A549 (cell line): ENCODE measurements around the gene ZNF607. TPM values are rescaled to one million over a fixed set of nuclear protein-coding genes. Genes with fewer than 3 reads are reported as not detected.

Experiments used
- ATAC-seq, 2 experiments: fragments of 200-7000 bp in 1 of 2; fragments of >200 bp in 1 of 2; cut with Nextera tagmentation in 1 of 2; cut with Tn5 transposase in 1 of 2; 3 replicates each; pipeline versions ENCODE4 v1.8.0 to v1.9.1; 2018 to 2020; ENCODE audit warnings: mild to moderate bottlenecking in 1 of 2, moderate library complexity in 1 of 2
- CTCF ChIA-PET: fragments of 300-600 bp; sonication (Branson Sonifier 250); formaldehyde crosslinking; extraction: SDS; loops from one replicate; lab custom pipeline; 2021; ENCODE audit warnings: antibody characterized with exemption, inconsistent platforms; lab: Yijun Ruan, JAX
- POLR2A ChIA-PET: fragments of 350-600 bp; formaldehyde crosslinking; extraction: SDS; loops from one replicate; lab custom pipeline; 2021; ENCODE audit warnings: antibody characterized with exemption, inconsistent platforms; lab: Yijun Ruan, JAX
- DNase-seq, 2 experiments: peaks; one replicate each; pipeline versions ENCODE4 v3.0.0 to v3.0.0-alpha.2; 2011 to 2016; ENCODE audit warnings: low read depth in 1 of 2, low spot score in 1 of 2
- FAIRE-seq: peaks from 2 replicates; lab custom pipeline; 2011; peaks lifted over from hg19 to GRCh38; lab: Jason Lieb, UNC
- H3K27ac ChIP-seq, 2 experiments: fragments of >200 bp; sonication (Bioruptor Twin); formaldehyde crosslinking; 3 replicates each; pipeline ENCODE4 v1.5.1; 2016 to 2017
- H3K4me1 ChIP-seq: fragments of >200 bp; sonication (Bioruptor Twin); formaldehyde crosslinking; 3 replicates; pipeline ENCODE4 v1.6.1; 2016
- H3K4me2 ChIP-seq: fragments of >200 bp; sonication (Bioruptor Twin); formaldehyde crosslinking; 3 replicates; pipeline ENCODE4 v1.6.1; 2016
- H3K4me3 ChIP-seq: fragments of >200 bp; sonication (Bioruptor Twin); formaldehyde crosslinking; 3 replicates; pipeline ENCODE4 v1.5.1; 2016
- H3K9me3 ChIP-seq: fragments of >200 bp; sonication (Bioruptor Twin); formaldehyde crosslinking; 3 replicates; pipeline ENCODE4 v1.6.1; 2016
- CBX8 ChIP-seq: fragments of 200-600 bp; sonication (generic); IDR thresholded peaks from 2 replicates; pipeline ENCODE4 v1.6.1; 2016
- CHD2 ChIP-seq: fragments of 150-350 bp; IDR thresholded peaks from 2 replicates; pipeline ENCODE4 v1.6.1; 2014; ENCODE audit warnings: low read length; ENCODE audit not compliant: partially characterized antibody
- EP300 ChIP-seq, 2 experiments: fragments of >200 bp; sonication (Bioruptor Twin); formaldehyde crosslinking; IDR thresholded peaks; 2 replicates in 1 of 2; 3 replicates in 1 of 2; pipeline ENCODE4 v1.6.1; 2016 to 2017
- FOSL2 ChIP-seq, 2 experiments: fragments of 450-650 bp in 1 of 2; fragments of >200 bp in 1 of 2; sonication (Bioruptor Twin) in 1 of 2; formaldehyde crosslinking; IDR thresholded peaks; 2 replicates each; pipeline versions ENCODE4 v1.5.0 to v1.6.1; 2016 to 2020; ENCODE audit warnings: mild to moderate bottlenecking in 1 of 2, moderate library complexity in 1 of 2
- FOXS1 ChIP-seq: fragments of 250-450 bp; sonication (Bioruptor Pico); IDR thresholded peaks from 2 replicates; pipeline ENCODE4 v1.5.0; 2020; ENCODE audit warnings: mild to moderate bottlenecking, moderate library complexity
- HDAC2 ChIP-seq: fragments of 200-600 bp; sonication (generic); IDR thresholded peaks from 2 replicates; pipeline ENCODE4 v1.6.1; 2016
- HMGXB4 ChIP-seq: fragments of 250-450 bp; sonication (Bioruptor Pico); IDR thresholded peaks from 2 replicates; pipeline ENCODE4 v1.5.0; 2021; ENCODE audit warnings: mild to moderate bottlenecking, moderate library complexity, borderline replicate concordance
- HOXA7 ChIP-seq: fragments of 250-450 bp; sonication (Bioruptor Pico); IDR thresholded peaks from 2 replicates; pipeline ENCODE4 v1.5.0; 2020; ENCODE audit warnings: mild to moderate bottlenecking, moderate library complexity
- HOXB13 ChIP-seq: fragments of 250-450 bp; sonication (Bioruptor Pico); IDR thresholded peaks from 2 replicates; pipeline ENCODE4 v1.5.0; 2020; ENCODE audit warnings: low read depth, mild to moderate bottlenecking, moderate library complexity
- HOXB5 ChIP-seq: fragments of 250-450 bp; sonication (Bioruptor Pico); IDR thresholded peaks from 2 replicates; pipeline ENCODE4 v1.5.0; 2020; ENCODE audit warnings: mild to moderate bottlenecking, moderate library complexity
- JUNB ChIP-seq: fragments of >200 bp; sonication (Bioruptor Twin); formaldehyde crosslinking; IDR thresholded peaks from 2 replicates; pipeline ENCODE4 v1.6.1; 2016
- KDM1A ChIP-seq: fragments of 200-600 bp; sonication (generic); IDR thresholded peaks from 2 replicates; pipeline ENCODE4 v1.6.1; 2016; ENCODE audit warnings: low read depth, mild to moderate bottlenecking
- KDM5A ChIP-seq: fragments of 200-600 bp; sonication (generic); IDR thresholded peaks from 2 replicates; pipeline ENCODE4 v1.6.1; 2016; ENCODE audit warnings: antibody characterized with exemption, mild to moderate bottlenecking
- MAFK ChIP-seq: fragments of 450-650 bp; IDR thresholded peaks from 2 replicates; pipeline ENCODE4 v1.6.1; 2014; ENCODE audit not compliant: partially characterized antibody
- NR3C1 ChIP-seq: fragments of >200 bp; sonication (Bioruptor Twin); formaldehyde crosslinking; IDR thresholded peaks from 3 replicates; pipeline ENCODE4 v1.6.1; 2017
- PBX3 ChIP-seq: IDR thresholded peaks from 2 replicates; pipeline ENCODE4 v1.6.1; 2012
- POLR2AphosphoS2 ChIP-seq: conservative IDR thresholded peaks from 2 replicates; pipeline ENCODE4 v1.6.1; 2012; ENCODE audit warnings: low read length, improper control_type of control experiment, inconsistent platforms
- RAD21 ChIP-seq, 2 experiments: fragments of >200 bp in 1 of 2; sonication (Bioruptor Twin) in 1 of 2; formaldehyde crosslinking in 1 of 2; IDR thresholded peaks in 1 of 2; conservative IDR thresholded peaks in 1 of 2; 2 replicates in 1 of 2; 3 replicates in 1 of 2; pipeline ENCODE4 v1.6.1; 2012 to 2018; ENCODE audit warnings: inconsistent platforms in 1 of 2
- REST ChIP-seq: fragments of 200-600 bp; sonication (generic); IDR thresholded peaks from 2 replicates; pipeline ENCODE4 v1.6.1; 2016; ENCODE audit warnings: antibody characterized with exemption, mild to moderate bottlenecking, moderate library complexity
- RFX5 ChIP-seq: fragments of 450-650 bp; IDR thresholded peaks from 2 replicates; pipeline ENCODE4 v1.7.1; 2014; ENCODE audit warnings: antibody characterized with exemption, mild to moderate bottlenecking, moderate library complexity
- WGBS: methylation state at CpG from one replicate; pipeline ENCODE4 v1.1.6; 2017; ENCODE audit errors: missing lambda C conversion rate; 5-methylcytosine and 5-hydroxymethylcytosine counted together
- polyA plus RNA-seq, 4 experiments: library from polyadenylated mRNA; depleted of rRNA in 3 of 4; stranded (reverse); fragments of >200 nt; fragmentation: RNase III in 1 of 4; extraction: RNeasy Plus Mini Kit Qiagen cat#74134 plus additional on column Dnase treatment in 1 of 4; gene quantifications; 2 replicates in 3 of 4; 3 replicates in 1 of 4; pipeline ENCODE4 v1.2.3, GENCODE V29; 2011 to 2017

The ZNF607 gene
- polyA plus RNA-seq, 2 of the 4 experiments (the other 2 are of a cell fraction): 5.8 to 5.9 TPM

- POLR2A ChIA-PET: interaction anchor here (1.6 kb wide), 1 partner anchor 60 kb away, joined by 8 read pairs; the partner anchor contains the start of gene ZNF573
- CTCF ChIA-PET: interaction anchor here (0.7 to 1.2 kb wide), 4 partner anchors 9 to 21 kb away, joined by 3 to 5 read pairs (median 4); no protein-coding TSS in a partner anchor
- no peak for ATAC-seq
- Histone ChIP-seq H3K9me3 (peaks cover 78% of the 10 kb centered on the region), H3K4me2 (peak overlapping the region; percentile 84), H3K4me3 (peak overlapping the region; percentile 85), H3K4me1 (peaks cover 4% of the 10 kb centered on the region; the same call in 1 of the 3 replicates), H3K27ac (peak overlapping the region in 1 of 2 experiments; percentile 84; a peak in 3 of 6 replicates)
- TF ChIP-seq RAD21 (conservative IDR thresholded peaks at IDR 0.05 in 1 of 2, IDR thresholded peaks at IDR 0.05 in 1 of 2) (0 out of 5 replicates have a peak, but pooled peaks of 1 of the 2 experiments have one; percentile 2), HOXB5 (CRISPR knock-in tag) (0 out of 2 replicates have a peak, but pooled peaks have one; percentile 37), HOXB13 (CRISPR knock-in tag) (peak; percentile 43; the same call in 1 of the 2 replicates), HDAC2 (peak; percentile 38; the same call in 1 of the 2 replicates), JUNB (no peak)
- FAIRE-seq: no peak
- WGBS: 8% methylated on average over 8 of the region's 8 CpGs
- DNase-seq: no peak
These were observed 335 bp upstream of the ZNF607 start for GRCh38 chr19:37719927-37720265.

- TF ChIP-seq RFX5: no peak
- no peak for TF ChIP-seq HOXB5 (CRISPR knock-in tag)
- no peak for TF ChIP-seq PBX3
- TF ChIP-seq HOXA7 (CRISPR knock-in tag): no peak
- TF ChIP-seq FOXS1 (CRISPR knock-in tag): no peak
- no peak for TF ChIP-seq NR3C1
- no peak for TF ChIP-seq CBX8
- peaks cover 4% of the 10 kb centered on the region; the same call in 1 of the 3 replicates for H3K4me1 ChIP-seq
- WGBS: 94% methylated on average over 10 of the region's 10 CpGs
- H3K4me2 ChIP-seq: peak overlapping the region; percentile 84
- peak overlapping the region; percentile 85; the same call in 2 of the 3 replicates for H3K4me3 ChIP-seq
- ChIA-PET POLR2A (no interaction called here), CTCF (no interaction called here)
- ATAC-seq (no peak), FAIRE-seq (no peak), DNase-seq (no peak)
- H3K27ac ChIP-seq: no peak overlapping the region
- peaks cover 77% of the 10 kb centered on the region for H3K9me3 ChIP-seq
These were observed 1.3 kb downstream of the ZNF607 start for GRCh38 chr19:37718304-37718703.

- FAIRE-seq: peak; percentile 88
- 92% methylated on average over 2 of the region's 2 CpGs for WGBS
- Histone ChIP-seq H3K9me3 (peaks cover 75% of the 10 kb centered on the region), H3K4me3 (no peak overlapping the region), H3K4me1 (peaks cover 4% of the 10 kb centered on the region; the same call in 1 of the 3 replicates), H3K27ac (no peak overlapping the region), H3K4me2 (no peak overlapping the region)
- ATAC-seq: no peak
- DNase-seq: no peak
- POLR2A ChIA-PET: no interaction called here
- no peak for TF ChIP-seq KDM1A
- TF ChIP-seq MAFK: peak; percentile 95
- CTCF ChIA-PET: no interaction called here
These were observed 3.4 kb downstream of the ZNF607 start for GRCh38 chr19:37716140-37716539.

- H3K9me3 ChIP-seq: peaks cover 95% of the 10 kb centered on the region
- FAIRE-seq (no peak), DNase-seq (no peak), ATAC-seq (no peak)
- no peak overlapping the region for H3K4me2 ChIP-seq
- POLR2A ChIA-PET: interaction anchor here (0.9 kb wide), 1 partner anchor 51 kb away, joined by 4 read pairs; the partner anchor contains the start of gene ZFP30
- no peaks in the 10 kb centered on the region for H3K4me1 ChIP-seq
- H3K4me3 ChIP-seq: no peak overlapping the region
- TF ChIP-seq EP300 (IDR thresholded peaks at IDR 0.05): no peak
- no peak for TF ChIP-seq CHD2
- TF ChIP-seq FOSL2 (IDR thresholded peaks at IDR 0.05): no peak
- TF ChIP-seq FOSL2 (CRISPR knock-in tag; IDR thresholded peaks at IDR 0.05): no peak
- no peak for TF ChIP-seq HMGXB4 (CRISPR knock-in tag)
- no peak for TF ChIP-seq REST
- TF ChIP-seq KDM5A: no peak
- no peak for TF ChIP-seq MAFK
- no peak for TF ChIP-seq CBX8
- no peak for TF ChIP-seq POLR2AphosphoS2
- CTCF ChIA-PET: interaction anchor here (0.8 to 1.5 kb wide), 3 partner anchors 10 to 31 kb away, joined by 3 to 5 read pairs (median 4); no protein-coding TSS in a partner anchor
- WGBS: 82% methylated on average over 7 of the region's 7 CpGs
- no peak overlapping the region for H3K27ac ChIP-seq
These were observed 13.4 kb downstream of the ZNF607 start for GRCh38 chr19:37706052-37706605.
